CD4-positive, alpha-beta T cell (primary cell): ENCODE data around the gene L3HYPDH. TPM values are rescaled to one million over a fixed set of nuclear protein-coding genes. Genes with fewer than 3 reads are reported as not detected.

Experiments
- ATAC-seq: fragments of 200-7000 bp; cut with Tn5 transposase; one replicate; pipeline ENCODE4 v1.10.0; 2022; ENCODE audit warnings: mild to moderate bottlenecking; ENCODE audit not compliant: poor library complexity
- CTCF ChIA-PET: fragments of 350-600 bp; sonication (Branson Sonifier 250); formaldehyde crosslinking; loops from one replicate; lab custom pipeline; 2021; ENCODE audit warnings: antibody characterized with exemption, inconsistent platforms; lab: Charles Lee
- POLR2A ChIA-PET: fragments of 350-600 bp; sonication (Branson Sonifier 250); formaldehyde crosslinking; loops from one replicate; lab custom pipeline; 2021; ENCODE audit warnings: antibody characterized with exemption, inconsistent platforms; lab: Charles Lee
- DNase-seq, 14 experiments: peaks; one replicate each; pipeline ENCODE4 v3.0.0-alpha.2; 2013 to 2020; ENCODE audit warnings: mixed read lengths in 2 of 14
- H3K27ac ChIP-seq, 2 donors: one replicate each; pipeline versions ENCODE4 v1.5.1 to v1.7.0; 2013; ENCODE audit warnings: low read length in 2 of 2, low read depth in 1 of 2, mild to moderate bottlenecking in 1 of 2
- H3K27me3 ChIP-seq, 2 experiments: 1 replicate in 1 of 2; 2 replicates in 1 of 2; pipeline versions ENCODE4 v1.6.1 to v1.7.0; 2013; ENCODE audit warnings: low read length in 2 of 2, control low read depth in 1 of 2, mild to moderate bottlenecking in 1 of 2, moderate library complexity in 1 of 2; ENCODE audit not compliant: insufficient read depth in 2 of 2, control insufficient read depth in 1 of 2
- H3K36me3 ChIP-seq: one replicate; pipeline ENCODE4 v1.6.1; 2013; ENCODE audit warnings: low read length, control low read depth; ENCODE audit not compliant: insufficient read depth
- H3K4me1 ChIP-seq: one replicate; pipeline ENCODE4 v1.6.1; 2013; ENCODE audit warnings: low read length, control low read depth; ENCODE audit not compliant: insufficient read depth
- H3K4me3 ChIP-seq: one replicate; pipeline ENCODE4 v1.5.1; 2013; ENCODE audit warnings: mild to moderate bottlenecking, low read length, moderate library complexity
- H3K9me3 ChIP-seq, 2 experiments: 1 replicate in 1 of 2; 2 replicates in 1 of 2; pipeline versions ENCODE4 v1.6.1 to v1.7.0; 2013; ENCODE audit warnings: low read length in 2 of 2, mild to moderate bottlenecking in 2 of 2, control low read depth in 1 of 2, moderate library complexity in 1 of 2; ENCODE audit not compliant: control insufficient read depth in 1 of 2, insufficient read depth in 1 of 2
- H3K27ac Mint-ChIP-seq: one replicate; pipeline ENCODE4 v1.8.0; 2020; ENCODE audit warnings: mixed read lengths
- H3K27me3 Mint-ChIP-seq: one replicate; pipeline ENCODE4 v1.8.0; 2021; ENCODE audit warnings: mixed read lengths
- H3K36me3 Mint-ChIP-seq: one replicate; pipeline ENCODE4 v1.8.0; 2021; ENCODE audit warnings: low read depth, mixed read lengths
- H3K4me1 Mint-ChIP-seq: one replicate; pipeline ENCODE4 v1.8.0; 2021; ENCODE audit warnings: low read depth, mixed read lengths
- H3K4me3 Mint-ChIP-seq: one replicate; pipeline ENCODE4 v1.8.0; 2020; ENCODE audit warnings: mild to moderate bottlenecking, mixed read lengths
- H3K9me3 Mint-ChIP-seq: one replicate; pipeline ENCODE4 v1.8.0; 2020; ENCODE audit warnings: mixed read lengths
- intact Hi-C, 2 experiments: fragments of 100-400 bp; cut with DNase I in 1 of 2; cut with micrococcal nuclease in 1 of 2; formaldehyde crosslinking; loops; one replicate each; pipeline versions ENCODE4 v1.15.1 to v1.9.0; 2023 to 2025; cut with DNase I, micrococcal nuclease
- total RNA-seq, 174 experiments: library from RNA in 2 of 174; stranded (reverse) in 2 of 174; gene quantifications; one replicate each; pipeline ENCODE4 v1.2.3 and lab custom pipeline; 2021 to 2026
- TF ChIP-seq, protein P1 (sequence below): fragments of 200-600 bp; IDR thresholded peaks from one replicate; pipeline ENCODE4 v1.8.0; 2022; ENCODE audit warnings: antibody characterized with exemption, mild to moderate bottlenecking

Gene L3HYPDH
- total RNA-seq, 2 experiments from 2014 or later, result 10.6 to 11.1 TPM

- Mint-ChIP-seq H3K9me3 (no peaks in the 10 kb centered on the region), H3K27me3 (peaks cover 7% of the 10 kb centered on the region), H3K36me3 (peaks cover 5% of the 10 kb centered on the region), H3K27ac (peak within 1 kb of the TSS; percentile 78), H3K4me1 (peaks cover 8% of the 10 kb centered on the region), H3K4me3 (peak within 1 kb of the TSS; percentile 94)
- TF ChIP-seq, protein P1, sequence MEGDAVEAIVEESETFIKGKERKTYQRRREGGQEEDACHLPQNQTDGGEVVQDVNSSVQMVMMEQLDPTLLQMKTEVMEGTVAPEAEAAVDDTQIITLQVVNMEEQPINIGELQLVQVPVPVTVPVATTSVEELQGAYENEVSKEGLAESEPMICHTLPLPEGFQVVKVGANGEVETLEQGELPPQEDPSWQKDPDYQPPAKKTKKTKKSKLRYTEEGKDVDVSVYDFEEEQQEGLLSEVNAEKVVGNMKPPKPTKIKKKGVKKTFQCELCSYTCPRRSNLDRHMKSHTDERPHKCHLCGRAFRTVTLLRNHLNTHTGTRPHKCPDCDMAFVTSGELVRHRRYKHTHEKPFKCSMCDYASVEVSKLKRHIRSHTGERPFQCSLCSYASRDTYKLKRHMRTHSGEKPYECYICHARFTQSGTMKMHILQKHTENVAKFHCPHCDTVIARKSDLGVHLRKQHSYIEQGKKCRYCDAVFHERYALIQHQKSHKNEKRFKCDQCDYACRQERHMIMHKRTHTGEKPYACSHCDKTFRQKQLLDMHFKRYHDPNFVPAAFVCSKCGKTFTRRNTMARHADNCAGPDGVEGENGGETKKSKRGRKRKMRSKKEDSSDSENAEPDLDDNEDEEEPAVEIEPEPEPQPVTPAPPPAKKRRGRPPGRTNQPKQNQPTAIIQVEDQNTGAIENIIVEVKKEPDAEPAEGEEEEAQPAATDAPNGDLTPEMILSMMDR, result no peak
- H3K9me3 ChIP-seq, result no peaks in the 10 kb centered on the region
- no peaks in the 10 kb centered on the region for H3K36me3 ChIP-seq
- CTCF ChIA-PET, result interaction anchor here (1.0 to 1.4 kb wide), 3 partner anchors 18 to 46 kb away, joined by 4 to 6 read pairs (median 5); partner anchors contain the start of genes JKAMP and L3HYPDH
- no peaks in the 10 kb centered on the region for H3K27me3 ChIP-seq
- peak within 1 kb of the TSS; percentile 56 for H3K4me3 ChIP-seq
- H3K27ac ChIP-seq, result no peak within 1 kb of the TSS
- POLR2A ChIA-PET, result interaction anchor here (1.4 to 3.7 kb wide), 4 partner anchors 17 to 1167 kb away, joined by 3 to 42 read pairs (median 4); partner anchors contain the start of genes ARID4A, JKAMP, L3HYPDH and PPM1A
- intact Hi-C loops, result loop anchor here (2.0 to 10.0 kb wide), 4 partner anchors 15 to 821 kb away; partner anchors contain the start of genes DAAM1 (in 1 of the 2), JKAMP (in 1 of the 2) and L3HYPDH (in 1 of the 2)
- DNase-seq (peak in 13 of 14 experiments; percentile 8 to 79 (median 38)), ATAC-seq (peak; percentile 39)
- peaks cover 15% of the 10 kb centered on the region for H3K4me1 ChIP-seq
Observed at GRCh38 chr14:59465316-59466135, 18.7 kb downstream of the L3HYPDH start, which contains the start of gene GPR135. Gene GPR135 (minus strand): TSS chr14:59465380. CDS start chr14:59465226, 154 bp downstream.

DNA sequence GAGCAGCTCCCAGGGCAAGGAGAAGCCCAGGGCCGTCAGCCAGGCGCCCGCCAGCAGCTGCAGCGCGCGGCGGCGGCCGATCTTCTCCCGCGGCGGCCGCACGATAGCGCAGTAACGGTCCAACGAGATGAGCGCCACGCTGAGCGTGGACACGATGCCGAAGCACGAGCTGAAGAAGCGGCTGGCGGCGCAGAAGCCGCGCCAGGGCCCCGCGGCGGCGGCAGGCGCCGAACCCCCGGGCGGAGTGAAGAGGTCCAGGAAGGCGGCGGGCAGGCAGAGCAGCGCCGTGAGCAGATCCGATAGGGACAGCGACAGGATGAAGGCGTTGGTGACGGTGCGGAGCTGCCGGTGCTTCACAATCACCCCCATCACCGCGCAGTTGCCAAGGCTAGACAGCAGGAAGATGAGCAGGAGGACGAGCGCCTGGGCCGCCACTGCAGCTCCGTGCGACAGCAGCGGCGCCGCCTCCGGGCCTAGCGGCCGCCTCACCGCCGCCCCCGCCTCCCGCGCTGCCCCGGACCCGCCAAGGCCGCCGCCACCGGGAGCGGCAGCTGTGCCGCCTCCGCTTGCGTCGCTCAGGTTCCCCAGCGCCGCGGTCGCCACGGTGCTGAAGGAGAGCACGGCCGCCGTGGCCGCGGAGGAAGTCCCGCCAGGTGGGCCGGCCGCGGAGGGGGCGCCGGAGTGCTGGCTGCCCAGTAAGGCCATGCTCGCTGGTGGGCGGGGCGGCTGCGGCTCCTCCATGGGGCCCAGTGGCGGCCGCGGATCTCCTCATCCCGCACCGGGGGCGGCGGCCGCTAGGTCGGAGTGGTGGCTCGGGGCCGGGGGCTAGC, 19.5 kb downstream of the L3HYPDH start:
- TF ChIP-seq, protein P1, result no peak
- Mint-ChIP-seq H3K27me3 (peaks cover 10% of the 10 kb centered on the region), H3K27ac (peak overlapping the region; percentile 54), H3K4me3 (peak overlapping the region; percentile 94), H3K4me1 (peaks cover 8% of the 10 kb centered on the region), H3K9me3 (no peaks in the 10 kb centered on the region), H3K36me3 (peaks cover 5% of the 10 kb centered on the region)
- Histone ChIP-seq H3K27ac (no peak overlapping the region), H3K36me3 (no peaks in the 10 kb centered on the region), H3K4me1 (peaks cover 15% of the 10 kb centered on the region), H3K4me3 (peak overlapping the region; percentile 56), H3K27me3 (no peaks in the 10 kb centered on the region), H3K9me3 (no peaks in the 10 kb centered on the region)
- peak; percentile 19 to 85 (median 50) for DNase-seq
- POLR2A ChIA-PET, result interaction anchor here (0.6 to 3.7 kb wide), 12 partner anchors 12 to 1265 kb away, joined by 3 to 42 read pairs (median 4); partner anchors contain the start of genes ACTR10, ARID4A, DAAM1 and JKAMP
- intact Hi-C loops, result loop anchor here (2.0 to 10.0 kb wide), 3 partner anchors 20 to 820 kb away; partner anchors contain the start of genes DAAM1 (in 1 of the 2), JKAMP (in 1 of the 2) and L3HYPDH (in 1 of the 2)
- CTCF ChIA-PET, result interaction anchor here (1.0 to 1.4 kb wide), 3 partner anchors 19 to 47 kb away, joined by 4 to 6 read pairs (median 5); partner anchors contain the start of genes JKAMP and L3HYPDH
- ATAC-seq, result peak; percentile 76
